Stimulated activated CD8-positive, alpha-beta memory T cell treated with anti-CD3 and anti-CD28 coated beads, Interleukin-15, amount 100 ng/mL, for 4 hours (primary cell): ENCODE measurements around the gene VPS52.

Experiments
- DNase-seq, 2 donors: peaks; one replicate each; pipeline ENCODE4 v3.0.0-alpha.2; 2020; ENCODE audit warnings: low read depth in 2 of 2

Gene VPS52, protein sequence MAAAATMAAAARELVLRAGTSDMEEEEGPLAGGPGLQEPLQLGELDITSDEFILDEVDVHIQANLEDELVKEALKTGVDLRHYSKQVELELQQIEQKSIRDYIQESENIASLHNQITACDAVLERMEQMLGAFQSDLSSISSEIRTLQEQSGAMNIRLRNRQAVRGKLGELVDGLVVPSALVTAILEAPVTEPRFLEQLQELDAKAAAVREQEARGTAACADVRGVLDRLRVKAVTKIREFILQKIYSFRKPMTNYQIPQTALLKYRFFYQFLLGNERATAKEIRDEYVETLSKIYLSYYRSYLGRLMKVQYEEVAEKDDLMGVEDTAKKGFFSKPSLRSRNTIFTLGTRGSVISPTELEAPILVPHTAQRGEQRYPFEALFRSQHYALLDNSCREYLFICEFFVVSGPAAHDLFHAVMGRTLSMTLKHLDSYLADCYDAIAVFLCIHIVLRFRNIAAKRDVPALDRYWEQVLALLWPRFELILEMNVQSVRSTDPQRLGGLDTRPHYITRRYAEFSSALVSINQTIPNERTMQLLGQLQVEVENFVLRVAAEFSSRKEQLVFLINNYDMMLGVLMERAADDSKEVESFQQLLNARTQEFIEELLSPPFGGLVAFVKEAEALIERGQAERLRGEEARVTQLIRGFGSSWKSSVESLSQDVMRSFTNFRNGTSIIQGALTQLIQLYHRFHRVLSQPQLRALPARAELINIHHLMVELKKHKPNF

DNA sequence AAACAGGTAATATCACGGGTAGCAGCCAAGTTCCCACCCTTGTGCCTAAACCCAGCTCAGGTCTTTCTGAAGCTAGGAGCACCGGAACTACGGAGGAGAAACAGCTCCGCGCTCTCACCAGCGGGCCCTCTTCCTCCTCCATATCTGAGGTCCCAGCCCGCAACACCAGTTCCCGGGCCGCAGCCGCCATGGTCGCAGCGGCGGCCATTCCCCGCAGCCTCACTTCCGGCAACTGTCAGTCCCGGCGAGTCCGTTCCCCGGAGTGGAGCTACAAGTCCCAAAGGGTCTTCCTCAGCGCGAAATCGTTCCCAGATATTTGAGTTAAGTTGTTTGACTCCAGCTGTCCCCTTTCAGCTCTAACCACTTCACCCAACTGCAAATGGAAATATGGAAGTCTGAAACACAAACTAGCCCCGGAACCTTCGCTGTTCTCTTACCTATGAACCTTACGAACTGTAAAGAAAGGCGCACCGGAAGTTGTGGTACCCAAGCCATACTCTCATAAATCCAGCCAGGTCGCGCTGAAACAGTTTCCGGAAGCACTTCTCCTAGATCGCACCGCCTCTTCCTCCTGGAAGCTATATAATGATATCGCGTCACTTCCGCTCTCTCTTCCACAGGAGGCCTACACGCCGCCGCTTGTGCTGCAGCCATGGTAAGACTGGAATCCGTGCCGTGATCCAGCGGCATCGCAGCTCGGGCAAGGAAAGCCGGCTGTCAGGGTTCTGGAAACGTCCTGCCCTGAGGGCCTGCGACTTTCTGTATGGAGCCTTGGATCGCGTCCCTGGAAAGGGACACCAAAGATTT, at the start of gene VPS52, which contains the start of gene RPS18:
TSS of gene VPS52 (minus strand) at position 409 of the 807 bp plus-strand sequence. CDS start at position 208, 201 bp downstream.
TSS of gene RPS18 (plus strand) at position 608 of the 807 bp plus-strand sequence. CDS start at position 653, 45 bp downstream.
- DNase-seq = peak; percentile 74 to 87

DNA sequence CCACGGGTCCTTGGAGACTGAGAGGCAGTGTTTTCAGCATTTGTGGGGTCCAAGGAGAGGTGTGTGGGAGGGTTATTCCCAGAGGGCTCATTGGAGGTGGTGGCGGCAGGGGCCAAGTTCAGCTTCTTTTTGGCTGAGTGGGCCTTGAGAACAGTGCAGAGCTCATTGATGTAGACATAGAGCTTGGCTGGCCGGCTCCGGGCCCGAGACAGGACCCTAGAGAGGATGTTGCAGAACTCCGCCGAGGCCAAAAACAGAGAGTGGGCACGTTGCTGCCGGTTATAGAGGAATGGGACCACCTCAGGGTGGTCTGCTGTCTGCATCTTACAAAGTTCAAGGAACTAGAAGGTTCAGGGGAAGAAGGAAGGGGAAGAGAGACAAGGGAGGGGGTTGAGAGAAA, 49.6 kb upstream of the VPS52 start:
- no peak for DNase-seq

DNA sequence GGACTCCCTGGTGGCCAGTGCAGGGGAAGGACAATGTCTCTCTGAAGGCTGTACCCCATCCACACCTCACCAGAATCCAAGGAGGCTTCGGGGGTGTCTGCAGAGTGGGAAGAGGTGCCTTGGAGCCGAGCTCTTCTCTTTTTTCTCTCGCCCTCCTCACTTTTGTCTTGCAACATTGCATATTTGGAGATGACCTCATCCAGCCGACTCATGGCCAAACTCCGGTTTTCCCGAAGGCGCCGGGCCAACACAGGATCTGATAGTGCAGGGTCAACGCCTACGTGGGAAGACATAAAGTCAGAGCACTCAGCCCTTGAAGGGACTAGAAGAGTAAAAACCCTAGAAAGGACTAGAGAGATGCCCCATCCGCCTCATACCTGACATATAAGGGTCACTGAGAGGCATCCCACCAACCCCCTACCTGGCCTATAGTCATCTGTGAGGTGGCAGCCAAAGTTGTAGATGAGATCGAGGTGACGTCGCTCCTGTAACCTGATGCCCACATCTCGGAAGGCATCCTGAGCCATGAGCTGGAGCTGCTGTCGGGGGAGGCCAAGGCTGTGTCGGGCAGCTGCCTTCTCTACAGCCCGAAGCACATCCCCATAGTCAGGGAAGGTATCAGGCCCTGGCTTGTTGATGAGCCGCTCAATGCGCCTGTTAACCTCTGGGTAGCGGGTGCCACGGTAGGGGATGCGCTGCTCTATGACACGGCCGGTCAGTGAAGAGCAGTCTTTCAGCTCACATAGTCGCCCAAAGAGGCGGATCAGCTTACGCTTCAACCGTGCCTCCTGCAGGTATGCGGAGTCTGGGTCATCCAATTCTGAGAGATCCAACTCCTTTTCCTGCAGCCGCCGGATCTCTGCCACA, 48.9 kb upstream of the VPS52 start:
- no peak for DNase-seq

DNA sequence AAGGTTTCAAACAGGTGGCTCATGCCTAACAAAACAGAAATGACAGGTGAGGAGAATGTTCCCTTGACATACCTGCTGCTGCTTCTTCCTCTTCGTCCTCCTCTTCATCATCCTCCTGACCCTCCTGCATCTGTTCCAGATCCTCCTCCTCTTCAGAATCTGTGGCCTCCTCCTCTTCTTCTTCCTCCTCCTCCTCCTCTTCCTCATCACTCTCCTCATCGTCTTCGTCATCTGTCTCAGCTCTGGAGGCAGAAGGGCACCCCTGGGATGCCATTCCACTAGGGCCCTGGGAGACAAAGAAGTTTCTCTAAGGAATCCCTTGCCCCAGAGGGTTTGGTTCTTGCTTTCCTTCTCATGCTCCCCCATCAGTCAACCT, 48.3 kb upstream of the VPS52 start:
- no peak for DNase-seq

DNA sequence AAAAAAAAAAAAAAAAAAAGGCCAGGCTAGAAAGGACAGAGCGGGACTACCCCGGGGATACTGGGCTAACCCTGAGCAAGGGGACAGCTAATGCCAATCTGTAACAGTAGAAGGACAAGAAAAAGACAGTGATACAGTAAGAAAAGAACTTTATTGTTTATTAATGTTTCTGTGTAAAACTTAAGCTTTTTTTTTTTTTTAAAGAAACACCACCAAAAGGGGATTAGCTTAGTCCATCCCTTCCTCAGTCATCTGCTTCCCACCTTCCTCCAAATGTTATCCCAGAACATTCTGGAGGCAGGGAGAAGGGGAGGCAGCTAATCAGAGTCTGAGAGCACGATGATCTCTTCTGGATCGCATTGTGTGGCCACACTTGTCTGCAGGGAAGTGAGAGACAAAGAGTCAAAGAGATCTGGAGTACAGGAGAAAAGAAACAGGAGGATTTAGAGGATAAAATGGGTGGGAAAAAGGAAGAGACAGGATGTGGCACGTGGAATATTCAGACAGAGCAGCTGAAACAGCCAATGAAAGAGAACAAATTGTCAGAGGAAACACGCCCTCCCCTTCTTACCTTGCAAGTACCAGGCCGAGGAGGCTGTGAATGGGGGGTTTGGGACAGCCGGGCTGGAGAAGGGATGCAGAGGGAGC, 46.9 kb upstream of the VPS52 start:
- DNase-seq = no peak

DNA sequence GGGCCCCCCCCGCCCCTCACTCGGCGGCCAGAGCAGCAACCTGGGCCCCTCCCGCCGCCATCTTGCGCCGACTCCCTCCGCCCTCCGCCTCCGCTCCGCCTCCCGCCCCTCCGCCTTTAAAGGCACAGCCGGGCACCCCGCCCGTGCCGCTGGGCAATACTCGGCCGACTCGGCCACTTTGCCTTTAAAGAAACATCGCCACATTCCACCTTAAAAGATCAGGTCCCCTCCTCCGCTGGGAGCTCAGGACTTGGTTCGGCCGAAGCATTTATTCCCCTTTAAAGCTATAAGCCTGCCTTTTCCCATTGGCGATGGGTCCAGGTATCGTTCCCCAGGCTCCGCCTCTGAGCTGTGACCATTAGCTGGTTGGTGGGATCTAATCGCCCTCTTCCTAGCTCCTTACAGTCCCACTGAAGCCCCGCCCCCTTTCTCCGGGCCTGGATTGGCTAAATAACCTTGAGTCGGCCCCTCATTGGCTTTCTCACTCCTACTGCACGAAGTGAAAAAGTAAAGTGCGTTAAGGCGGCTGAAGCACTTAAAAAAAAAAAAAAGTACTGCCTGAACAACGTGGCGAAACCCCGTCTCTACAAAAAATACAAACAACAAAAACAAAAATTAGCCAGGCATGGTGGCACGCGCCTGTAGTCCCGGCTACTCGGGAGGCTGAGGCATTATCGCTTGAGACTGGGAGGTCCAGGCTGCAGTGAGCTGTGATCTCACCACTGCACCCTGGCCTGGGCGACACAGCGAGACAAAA, 46.2 kb upstream of the VPS52 start, which contains the start of gene ZBTB22:
TSS of gene ZBTB22 (minus strand) at position 76 of the 757 bp plus-strand sequence. CDS start 828 bp downstream, outside the sequence.
- DNase-seq = peak; percentile 88 to 91

DNA sequence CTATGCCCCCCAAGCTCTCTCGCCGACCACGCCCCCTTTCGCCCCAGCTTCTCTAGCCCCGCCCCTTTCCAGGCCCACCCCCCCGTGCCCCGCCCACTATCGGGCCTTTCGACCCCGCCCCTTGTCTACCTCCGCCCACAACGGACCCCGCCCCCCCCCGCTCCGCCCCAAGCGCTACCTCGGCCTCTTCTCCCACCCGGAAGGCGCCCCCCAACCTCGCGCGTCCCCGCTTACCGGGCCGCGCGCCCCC, 45.7 kb upstream of the VPS52 start:
- DNase-seq = no peak

DNA sequence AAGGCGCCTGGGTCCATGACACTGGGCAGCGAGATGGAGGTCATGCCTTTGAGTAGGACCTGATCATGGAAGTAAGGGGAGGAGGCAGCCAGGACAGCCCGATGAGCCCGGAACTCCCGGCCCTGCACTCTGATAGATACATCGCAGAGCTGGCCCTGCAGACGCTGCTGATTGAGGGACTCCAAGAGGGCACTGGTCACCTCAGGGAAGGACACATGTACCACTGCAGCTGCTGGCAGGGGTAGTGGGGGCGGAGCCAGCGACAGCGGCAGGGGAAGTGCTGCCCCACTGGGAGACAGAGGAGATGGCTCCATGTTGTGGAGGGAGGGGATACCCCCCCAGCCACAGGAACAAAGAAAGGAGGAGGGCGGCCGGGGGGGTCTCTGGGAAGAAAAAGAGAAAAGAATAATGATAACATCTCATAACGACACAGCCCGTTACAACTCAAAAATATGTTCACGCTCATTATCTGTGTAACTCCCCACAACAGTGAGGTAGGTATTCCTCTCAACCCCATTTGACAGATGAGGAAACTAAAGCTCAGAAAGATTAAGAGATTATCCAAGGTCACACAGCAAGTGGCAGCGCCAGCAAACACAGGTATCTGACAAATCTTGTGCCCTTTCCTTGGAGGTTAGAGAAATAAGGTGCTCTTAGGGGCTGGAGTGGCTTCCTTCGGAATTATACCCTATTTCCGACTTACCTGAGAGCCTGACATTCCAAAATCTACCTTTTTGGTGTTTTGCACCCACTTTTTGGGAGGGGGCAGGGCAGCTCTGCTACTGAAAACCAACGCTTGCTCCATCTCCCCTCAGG, 45.1 kb upstream of the VPS52 start:
- no peak for DNase-seq

DNA sequence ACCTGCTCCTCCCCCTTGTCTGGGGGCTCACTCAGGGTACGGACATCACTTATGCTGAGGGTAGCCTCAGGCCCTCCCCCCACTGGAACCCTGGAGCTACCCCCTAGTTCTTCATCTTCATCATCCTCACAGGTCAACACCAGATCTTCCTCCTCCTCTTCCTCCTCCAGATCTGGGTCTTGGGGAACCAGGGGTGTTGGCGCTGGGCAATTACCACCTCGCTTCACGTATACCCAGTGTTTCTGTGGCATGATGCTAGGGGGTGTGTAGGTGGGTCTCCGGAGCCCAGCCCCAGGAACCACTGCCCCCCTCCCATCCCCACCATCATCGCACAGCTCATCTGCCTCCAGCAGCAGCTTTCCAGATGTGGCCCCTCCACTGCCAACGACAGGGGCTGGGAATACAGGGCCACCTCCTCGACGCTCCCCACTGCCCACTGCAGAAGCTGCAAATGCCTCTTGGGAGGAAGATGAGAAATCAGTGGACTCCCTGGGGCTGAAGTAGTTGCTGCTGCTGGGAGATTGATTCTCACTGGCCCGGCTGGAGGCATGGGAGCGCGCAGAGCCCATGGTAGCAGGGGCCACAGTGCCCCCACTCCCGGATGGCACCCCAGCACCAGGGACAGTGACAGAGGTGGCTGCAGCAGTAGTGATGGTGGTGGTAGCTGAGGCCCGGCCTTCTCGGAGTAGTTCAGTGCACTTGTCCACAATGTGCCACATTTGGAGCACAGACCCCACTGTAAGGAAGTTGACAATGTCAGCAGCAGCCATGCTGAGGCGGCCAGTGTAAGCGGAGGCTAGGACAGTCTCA, 44.3 kb upstream of the VPS52 start:
- no peak for DNase-seq

DNA sequence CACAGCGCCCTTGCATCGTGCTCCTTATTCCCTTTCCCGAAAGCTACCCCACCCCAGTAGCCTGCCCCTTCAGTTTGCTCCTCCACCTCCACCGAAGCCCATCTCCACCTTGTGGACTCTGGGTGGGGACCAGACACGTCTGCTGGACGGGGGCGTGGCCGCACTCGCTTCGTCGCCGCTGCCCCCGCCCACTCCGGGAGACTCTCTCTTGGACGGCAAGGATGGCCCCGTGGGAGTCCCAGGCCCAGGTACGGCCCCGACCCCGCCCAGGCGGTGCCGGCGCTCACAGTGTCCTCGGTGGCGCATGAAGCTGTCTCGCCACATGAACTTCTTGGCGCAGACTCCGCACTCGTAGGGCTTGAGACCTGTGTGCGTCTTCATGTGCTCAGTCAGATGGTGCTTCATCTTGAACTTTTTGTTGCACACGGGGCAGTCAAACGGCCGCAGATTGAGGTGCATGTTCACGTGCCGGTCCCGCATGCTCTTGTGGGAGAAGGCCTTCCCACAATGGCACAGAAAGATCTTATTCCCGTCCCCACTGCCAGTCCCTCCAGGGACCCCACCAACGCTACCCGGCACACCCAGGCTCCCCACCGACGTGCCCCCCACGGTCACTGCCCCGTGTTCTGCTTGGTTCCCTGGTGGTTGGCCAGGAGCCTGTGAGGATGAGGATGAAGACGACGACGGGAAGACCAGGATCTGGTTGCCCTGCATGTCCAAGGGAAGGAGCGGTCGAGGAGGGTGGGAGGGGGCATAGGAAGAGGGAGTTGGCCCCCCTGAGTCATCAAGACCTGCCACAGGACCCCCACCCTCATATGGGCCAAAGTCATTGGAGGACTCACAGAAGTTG, 43.5 kb upstream of the VPS52 start:
- DNase-seq = no peak

DNA sequence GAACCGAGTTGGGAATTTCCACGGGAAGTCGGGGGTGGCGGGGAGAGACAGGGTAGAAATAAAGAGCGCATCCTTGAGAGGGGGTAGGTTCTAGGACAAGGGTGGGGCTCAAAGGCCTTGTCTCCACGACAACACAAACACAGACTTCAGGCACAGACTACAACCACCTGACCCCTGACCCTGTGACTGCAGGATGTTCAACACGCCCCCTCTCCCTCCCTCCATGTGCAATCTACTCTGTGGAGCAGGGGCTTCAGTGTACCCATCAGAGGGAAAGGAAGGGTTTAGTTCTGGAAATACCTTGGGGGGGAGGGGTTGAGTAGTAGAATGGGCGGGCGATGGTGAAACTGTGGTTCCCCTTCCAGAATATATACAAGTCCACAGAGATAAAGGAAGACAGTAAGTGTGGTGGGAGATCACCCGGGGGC, 42.9 kb upstream of the VPS52 start:
- peak; percentile 46 to 58 for DNase-seq

DNA sequence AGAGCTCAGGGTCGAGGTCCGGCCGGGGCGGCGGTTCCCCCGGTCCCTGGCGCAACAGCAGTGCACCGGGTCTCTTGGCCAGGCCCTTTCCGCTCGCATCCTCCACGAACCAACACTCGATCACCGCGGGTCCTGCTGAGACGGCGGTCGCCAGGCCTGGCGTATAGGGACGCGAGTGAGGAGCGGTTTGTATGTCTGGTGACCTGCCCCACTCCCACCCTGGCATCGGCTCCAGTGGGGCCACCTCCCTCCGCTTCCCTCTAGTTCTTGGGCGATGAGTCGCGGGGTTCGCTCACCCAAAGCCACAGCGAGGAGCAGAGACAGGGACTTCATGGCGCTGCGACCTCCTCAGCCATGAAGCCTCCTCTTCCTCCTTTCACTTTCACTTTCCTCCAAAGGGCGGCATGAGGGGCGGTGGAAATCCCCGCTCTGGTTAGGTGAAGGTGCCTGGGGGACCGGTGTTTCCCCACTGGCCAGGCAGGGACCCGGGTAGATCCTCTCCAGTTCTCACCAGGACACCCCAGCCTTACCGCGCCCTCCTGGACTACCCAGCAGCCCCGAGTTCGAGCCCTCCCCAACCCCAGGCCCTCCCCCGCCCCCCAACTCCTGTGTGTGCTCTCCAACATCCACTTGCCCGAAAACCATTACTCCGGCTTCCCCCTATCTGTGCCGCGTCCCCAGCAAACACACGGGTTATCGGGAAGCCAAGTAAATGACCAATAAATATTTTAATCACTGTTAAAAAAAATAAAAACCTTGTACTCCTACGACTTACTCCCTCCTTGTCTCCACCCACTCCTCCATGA, 42.2 kb upstream of the VPS52 start, which contains the start of gene TAPBP:
TSS of gene TAPBP (minus strand) at position 370 of the 806 bp plus-strand sequence. CDS start at position 333, 37 bp downstream.
- DNase-seq = peak; percentile 76 to 85

DNA sequence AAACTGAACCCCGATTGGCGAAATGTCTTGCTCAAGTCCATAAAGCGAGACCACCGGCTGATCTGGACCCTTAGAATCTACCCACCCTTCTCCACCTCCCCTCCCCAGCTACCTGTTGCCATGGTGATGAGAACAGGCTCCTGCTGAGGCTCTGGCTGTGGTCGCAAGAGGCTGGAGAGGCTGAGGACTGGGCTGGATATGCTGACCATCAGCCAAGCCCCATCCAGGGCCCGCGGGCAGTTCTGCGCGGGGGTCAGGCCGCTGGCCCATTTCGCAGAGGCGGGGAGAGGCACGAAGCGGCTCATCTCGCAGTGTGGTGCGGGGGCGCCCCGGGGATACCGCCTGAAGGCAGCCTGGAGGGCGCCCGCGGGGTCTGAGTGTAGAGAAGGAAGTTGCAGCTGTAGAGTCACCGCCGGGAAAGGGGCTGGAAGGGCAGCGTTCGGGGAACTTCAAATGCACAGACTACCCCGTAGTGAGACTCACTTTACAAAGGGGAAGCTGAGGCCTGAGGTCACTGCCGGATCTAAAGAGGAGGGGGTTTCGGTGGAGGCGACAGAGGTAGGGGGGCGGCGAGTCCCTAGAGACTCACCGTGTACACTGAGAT, 41.5 kb upstream of the VPS52 start:
- peak in 1 of 2 donors; percentile 35 for DNase-seq

DNA sequence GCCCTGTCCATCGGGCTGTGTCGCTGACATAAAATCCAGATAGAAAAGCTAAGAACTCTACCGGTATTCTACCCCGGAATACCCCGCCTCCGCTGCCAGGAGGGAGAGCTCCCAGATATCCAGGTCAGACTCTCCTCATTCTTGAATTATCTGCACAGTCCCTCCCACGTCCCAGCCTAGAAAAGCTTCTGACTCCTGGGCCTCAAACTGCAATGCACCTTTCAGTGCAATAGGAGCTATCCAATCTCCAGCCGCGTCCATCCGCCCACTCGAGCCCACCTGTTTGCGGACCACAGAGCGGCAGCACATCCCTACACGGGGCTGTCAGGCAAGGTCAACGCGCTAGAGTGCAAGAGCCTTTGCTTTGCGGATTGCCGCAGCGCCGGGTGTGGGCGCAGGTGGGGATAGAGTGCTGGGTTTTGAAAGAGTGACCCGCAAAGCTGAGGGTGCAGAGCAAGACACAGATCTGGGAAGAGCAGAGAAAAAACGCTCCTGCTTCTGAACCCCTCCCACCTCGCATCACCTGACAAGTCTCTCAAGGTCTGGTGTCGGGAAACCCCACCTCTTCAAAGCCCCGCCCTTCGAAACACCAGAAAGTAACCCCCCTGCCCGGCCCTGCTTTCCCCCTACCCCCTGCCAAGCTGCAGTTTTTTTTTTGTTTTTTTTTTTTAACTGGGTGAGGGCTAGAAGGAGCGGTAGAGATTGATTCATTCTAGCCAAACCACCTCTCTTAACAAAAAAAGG, 40.9 kb upstream of the VPS52 start:
- peak; percentile 60 to 80 for DNase-seq

DNA sequence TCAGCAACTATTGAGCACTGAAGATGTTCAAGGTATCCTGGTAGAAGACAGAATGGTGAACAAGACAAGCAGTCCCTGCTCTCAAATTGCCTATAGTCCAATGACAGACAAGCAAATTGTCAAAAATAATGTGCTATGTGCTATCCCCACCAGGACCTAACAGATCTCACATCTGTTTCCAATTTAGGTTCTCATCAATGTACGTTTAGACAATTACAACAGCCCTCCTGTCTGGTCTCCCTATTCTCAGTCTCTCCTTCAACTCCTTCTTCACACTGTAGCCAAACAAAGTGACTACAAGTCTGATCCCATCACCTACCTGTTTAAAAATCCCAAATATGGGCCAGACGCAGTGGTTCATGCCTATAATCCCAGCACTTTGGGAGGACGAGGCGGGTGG, 34.7 kb upstream of the VPS52 start:
- DNase-seq = no peak
